Vagina (tissue), 2 donors: Measurements from ENCODE around the gene NEK11. TPM values are rescaled to one million over a fixed set of nuclear protein-coding genes. Genes with fewer than 3 reads are reported as not detected.

ENCODE experiments used
- DNase-seq, 2 donors: peaks; one replicate each; pipeline ENCODE4 v3.0.0-alpha.2; 2017; ENCODE audit errors: extremely low spot score in 2 of 2
- H3K27ac ChIP-seq: fragments of 200-600 bp; sonication (generic); one replicate; pipeline ENCODE4 v1.5.1; 2019
- H3K27me3 ChIP-seq: fragments of 200-600 bp; sonication (generic); one replicate; pipeline ENCODE4 v1.5.1; 2019
- H3K36me3 ChIP-seq, 2 donors: fragments of 200-600 bp; sonication (generic); one replicate each; pipeline ENCODE4 v1.5.1; 2017 to 2019
- H3K4me1 ChIP-seq: fragments of 200-600 bp; sonication (generic); one replicate; pipeline ENCODE4 v1.5.1; 2019
- H3K4me3 ChIP-seq, 2 donors: fragments of 200-600 bp; sonication (generic); 1 replicate in 1 of 2; 2 replicates in 1 of 2; pipeline ENCODE4 v1.5.1; 2016 to 2019
- H3K9me3 ChIP-seq: fragments of 200-600 bp; sonication (generic); one replicate; pipeline ENCODE4 v1.5.1; 2019
- POLR2A ChIP-seq, 2 donors: fragments of 450-650 bp; IDR thresholded peaks; one replicate each; pipeline ENCODE4 v1.6.1; 2017; ENCODE audit warnings: antibody characterized with exemption in 2 of 2, mild to moderate bottlenecking in 2 of 2, moderate library complexity in 2 of 2
- POLR2AphosphoS5 ChIP-seq, 2 donors: sonication (generic); formaldehyde crosslinking; IDR thresholded peaks; one replicate each; pipeline ENCODE4 v1.9.0; 2017; ENCODE audit warnings: antibody characterized with exemption in 2 of 2, mild to moderate bottlenecking in 2 of 2, low read depth in 1 of 2; ENCODE audit not compliant: insufficient read depth in 1 of 2
- intact Hi-C: fragments of 100-400 bp; cut with DNase I; formaldehyde crosslinking; loops from one replicate; pipeline ENCODE4 v1.15.1; 2023
- total RNA-seq: library from RNA; depleted of rRNA; stranded (reverse); fragments of >200 nt; gene quantifications from one replicate; pipeline ENCODE4 v1.2.3, GENCODE V29; 2016
- TF ChIP-seq, protein P1 (sequence below), 3 experiments: fragments of 450-650 bp in 2 of 3; fragments of 200-600 bp in 1 of 3; sonication (generic) in 1 of 3; IDR thresholded peaks; one replicate each; pipeline ENCODE4 v1.5.1; 2017 to 2019; ENCODE audit warnings: antibody characterized with exemption in 3 of 3, mild to moderate bottlenecking in 2 of 3, moderate library complexity in 2 of 3

NEK11 gene
- total RNA-seq, 1 donor from 2014 or later: 8.6 TPM

DNA sequence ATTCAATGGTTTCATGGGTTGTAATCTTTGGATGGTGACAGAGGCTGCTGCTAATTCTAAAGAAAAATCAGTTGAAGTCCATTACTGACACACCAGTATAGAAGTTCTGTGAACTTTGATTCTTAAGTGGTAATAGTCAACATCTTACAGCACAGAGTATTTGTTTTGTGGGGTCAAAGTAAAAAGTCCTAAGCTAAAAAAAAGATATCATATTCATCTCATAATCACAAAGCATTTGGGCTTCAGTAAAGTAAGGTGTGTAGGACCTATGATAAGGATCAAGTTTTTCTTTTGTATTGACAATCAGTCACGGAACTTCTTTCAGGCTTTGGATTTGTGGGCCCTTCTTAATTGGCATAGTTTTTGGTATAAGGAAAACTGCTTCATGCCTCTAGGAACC, 1.1 kb upstream of the NEK11 start:
- Histone ChIP-seq H3K27ac (no peak overlapping the region), H3K27me3 (no peaks in the 10 kb centered on the region), H3K4me3 (peak overlapping the region; percentile 67 to 68), H3K4me1 (peaks cover 61% of the 10 kb centered on the region), H3K9me3 (no peaks in the 10 kb centered on the region), H3K36me3 (peaks cover 0 to 6% of the 10 kb centered on the region in 2 donors)
- DNase-seq: no peak
- TF ChIP-seq POLR2AphosphoS5 (IDR thresholded peaks at IDR 0.05; ENCODE audit: insufficient read depth in 1 of 2, low read depth in 1 of 2) (no peak), POLR2A (IDR thresholded peaks at IDR 0.05) (no peak)
- TF ChIP-seq, protein P1, sequence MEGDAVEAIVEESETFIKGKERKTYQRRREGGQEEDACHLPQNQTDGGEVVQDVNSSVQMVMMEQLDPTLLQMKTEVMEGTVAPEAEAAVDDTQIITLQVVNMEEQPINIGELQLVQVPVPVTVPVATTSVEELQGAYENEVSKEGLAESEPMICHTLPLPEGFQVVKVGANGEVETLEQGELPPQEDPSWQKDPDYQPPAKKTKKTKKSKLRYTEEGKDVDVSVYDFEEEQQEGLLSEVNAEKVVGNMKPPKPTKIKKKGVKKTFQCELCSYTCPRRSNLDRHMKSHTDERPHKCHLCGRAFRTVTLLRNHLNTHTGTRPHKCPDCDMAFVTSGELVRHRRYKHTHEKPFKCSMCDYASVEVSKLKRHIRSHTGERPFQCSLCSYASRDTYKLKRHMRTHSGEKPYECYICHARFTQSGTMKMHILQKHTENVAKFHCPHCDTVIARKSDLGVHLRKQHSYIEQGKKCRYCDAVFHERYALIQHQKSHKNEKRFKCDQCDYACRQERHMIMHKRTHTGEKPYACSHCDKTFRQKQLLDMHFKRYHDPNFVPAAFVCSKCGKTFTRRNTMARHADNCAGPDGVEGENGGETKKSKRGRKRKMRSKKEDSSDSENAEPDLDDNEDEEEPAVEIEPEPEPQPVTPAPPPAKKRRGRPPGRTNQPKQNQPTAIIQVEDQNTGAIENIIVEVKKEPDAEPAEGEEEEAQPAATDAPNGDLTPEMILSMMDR (IDR thresholded peaks at IDR 0.05): no peak
- intact Hi-C loops: no loop called here

DNA sequence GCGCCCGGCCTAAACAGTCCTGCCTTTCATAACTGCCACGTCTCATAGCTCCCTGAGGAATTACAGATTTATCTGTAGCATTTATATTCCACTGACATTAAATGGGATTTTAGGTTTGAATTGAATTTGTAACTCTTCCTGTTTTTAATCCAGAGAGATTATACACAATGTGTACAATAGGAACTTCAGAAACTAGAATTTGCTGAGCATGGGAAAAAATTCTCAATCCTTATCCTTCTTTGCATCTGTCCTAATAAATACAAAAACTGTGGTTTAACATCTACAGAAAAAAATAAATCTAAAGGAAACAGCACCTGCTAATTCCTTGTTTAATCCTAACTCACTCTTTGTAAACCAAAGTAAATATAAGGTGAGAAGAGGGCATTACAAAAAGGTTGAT, 2.2 kb downstream of the NEK11 start:
- intact Hi-C loops: no loop called here
- TF ChIP-seq POLR2AphosphoS5 (IDR thresholded peaks at IDR 0.05; ENCODE audit: insufficient read depth in 1 of 2, low read depth in 1 of 2): no peak
- no peak for TF ChIP-seq POLR2A (IDR thresholded peaks at IDR 0.05)
- TF ChIP-seq, protein P1 (IDR thresholded peaks at IDR 0.05): no peak
- Histone ChIP-seq H3K4me3 (no peak overlapping the region), H3K27me3 (no peaks in the 10 kb centered on the region), H3K4me1 (peaks cover 34% of the 10 kb centered on the region), H3K27ac (no peak overlapping the region), H3K36me3 (peaks cover 0 to 2% of the 10 kb centered on the region in 2 donors), H3K9me3 (no peaks in the 10 kb centered on the region)
- DNase-seq: no peak

DNA sequence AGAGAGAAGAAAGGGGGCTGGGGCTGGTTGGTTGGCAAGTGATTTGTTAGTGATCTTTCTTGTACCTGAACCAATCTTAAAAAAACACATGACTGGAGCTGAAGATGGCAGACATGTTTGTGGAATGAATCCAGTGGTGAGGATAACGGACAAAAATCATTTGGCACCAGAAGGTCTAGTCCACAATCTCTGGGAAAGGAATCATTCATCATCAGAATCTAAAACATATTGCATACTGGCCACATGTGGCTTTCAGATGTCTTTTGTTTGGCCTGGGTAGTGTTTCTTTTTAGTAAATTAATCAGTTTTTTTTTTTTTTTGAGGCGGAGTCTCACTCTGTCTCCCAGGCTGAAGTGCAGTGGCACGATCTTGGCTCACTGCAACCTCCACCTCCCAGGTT, 5.0 kb downstream of the NEK11 start:
- no peak for DNase-seq
- intact Hi-C loops: no loop called here
- Histone ChIP-seq H3K36me3 (no peaks in the 10 kb centered on the region), H3K27me3 (no peaks in the 10 kb centered on the region), H3K4me3 (no peak overlapping the region), H3K4me1 (peaks cover 11% of the 10 kb centered on the region), H3K27ac (no peak overlapping the region), H3K9me3 (no peaks in the 10 kb centered on the region)
- no peak for TF ChIP-seq POLR2A (IDR thresholded peaks at IDR 0.05)
- TF ChIP-seq, protein P1 (IDR thresholded peaks at IDR 0.05): no peak
- TF ChIP-seq POLR2AphosphoS5 (IDR thresholded peaks at IDR 0.05; ENCODE audit: insufficient read depth in 1 of 2, low read depth in 1 of 2): no peak

DNA sequence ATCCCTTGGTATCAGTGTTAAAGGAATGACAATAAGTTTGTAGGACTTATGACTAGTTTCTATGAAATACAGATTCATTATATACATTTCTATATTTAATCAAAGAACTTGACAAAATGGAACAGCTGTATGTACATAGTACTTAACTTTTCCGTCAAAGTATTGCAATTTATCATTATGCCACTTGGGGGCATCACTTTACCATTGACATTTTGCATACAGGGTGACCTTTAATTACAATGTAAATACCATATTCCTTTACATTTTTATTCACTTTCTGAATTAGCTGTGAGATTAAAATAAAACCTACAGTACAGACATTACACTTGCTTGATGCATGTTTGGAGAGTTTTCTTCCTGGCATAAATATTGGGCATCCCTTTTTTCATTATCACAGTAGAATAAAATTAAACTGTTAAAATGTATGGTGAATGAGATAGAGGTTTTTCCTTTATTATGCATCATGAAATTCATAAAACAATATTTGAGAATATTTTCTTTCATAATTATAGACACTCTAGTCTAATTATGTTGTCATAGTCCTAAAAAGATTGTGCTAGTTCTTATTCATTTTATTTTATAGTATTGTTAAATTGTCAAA, 6.9 kb downstream of the NEK11 start:
- H3K4me1 ChIP-seq: no peaks in the 10 kb centered on the region
- no peaks in the 10 kb centered on the region for H3K27me3 ChIP-seq
- no peak overlapping the region for H3K27ac ChIP-seq
- no peaks in the 10 kb centered on the region for H3K9me3 ChIP-seq
- no peak for DNase-seq
- H3K4me3 ChIP-seq: no peak overlapping the region
- intact Hi-C loops: no loop called here
- H3K36me3 ChIP-seq: no peaks in the 10 kb centered on the region
- TF ChIP-seq, protein P1 (IDR thresholded peaks at IDR 0.05): peak in 2 of 3 experiments; percentile 19 to 33
- no peak for TF ChIP-seq POLR2AphosphoS5 (IDR thresholded peaks at IDR 0.05; ENCODE audit: insufficient read depth in 1 of 2, low read depth in 1 of 2)

DNA sequence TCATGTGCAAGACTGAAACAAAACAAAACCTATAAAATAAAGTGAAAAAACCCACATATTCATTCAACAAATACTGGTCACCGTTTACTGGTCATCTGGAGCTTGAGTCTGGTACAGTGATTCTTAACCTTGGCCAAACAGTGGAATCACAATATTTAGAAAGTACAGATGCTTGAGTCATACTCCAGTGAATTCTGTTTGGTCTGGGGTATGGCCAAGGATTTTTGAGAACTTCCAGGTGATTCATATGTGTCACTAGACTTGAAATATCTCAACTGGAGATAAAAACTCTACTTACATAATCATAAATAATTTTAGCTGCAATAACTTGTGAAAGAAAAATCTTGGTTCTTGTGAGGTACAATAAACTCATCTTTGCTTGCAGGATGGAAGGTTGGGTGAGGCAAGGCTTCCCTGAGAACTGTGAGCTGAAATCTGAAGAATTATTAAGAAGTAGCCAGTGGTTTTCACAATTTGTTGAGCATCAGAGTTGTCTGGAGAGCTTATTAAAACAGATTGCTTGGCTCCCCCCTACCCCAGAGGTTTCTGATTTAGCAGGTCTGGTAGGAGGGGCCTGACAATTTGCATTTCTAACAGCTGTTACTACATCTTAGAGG, 9.6 kb downstream of the NEK11 start:
- Histone ChIP-seq H3K27me3 (no peaks in the 10 kb centered on the region), H3K4me3 (no peak overlapping the region), H3K4me1 (no peaks in the 10 kb centered on the region), H3K9me3 (no peaks in the 10 kb centered on the region), H3K27ac (no peak overlapping the region), H3K36me3 (no peaks in the 10 kb centered on the region)
- DNase-seq: no peak
- TF ChIP-seq POLR2AphosphoS5 (IDR thresholded peaks at IDR 0.05; ENCODE audit: insufficient read depth in 1 of 2, low read depth in 1 of 2): no peak
- TF ChIP-seq, protein P1 (IDR thresholded peaks at IDR 0.05): no peak
- no peak for TF ChIP-seq POLR2A (IDR thresholded peaks at IDR 0.05)
- intact Hi-C loops: no loop called here
